K562 (cell line): ENCODE results near the gene ASB6. TPM values are rescaled to one million over a fixed set of nuclear protein-coding genes. Genes with fewer than 3 reads are reported as not detected.

Experiments
- E2F4 ChIP-seq: sonication (generic); formaldehyde crosslinking; IDR thresholded peaks from 2 replicates; pipeline ENCODE4 v1.8.0; 2022; ENCODE audit warnings: mild to moderate bottlenecking, low read depth, missing genetic modification reagents
- EZH2 ChIP-seq: IDR thresholded peaks from 2 replicates; pipeline ENCODE4 v1.6.1; 2012; ENCODE audit warnings: low read depth, mild to moderate bottlenecking, inconsistent platforms, low read length, borderline replicate concordance
- HDAC2 ChIP-seq: fragments of 450-650 bp; IDR thresholded peaks from 2 replicates; pipeline ENCODE4 v1.6.1; 2016; ENCODE audit warnings: mild to moderate bottlenecking
- KDM2B ChIP-seq: fragments of 250-450 bp; sonication (Bioruptor Pico); IDR thresholded peaks from 2 replicates; pipeline ENCODE4 v1.8.0; 2021; ENCODE audit warnings: mild to moderate bottlenecking, moderate library complexity
- POLR2G ChIP-seq: fragments of 200-400 bp; formaldehyde crosslinking; IDR thresholded peaks from 2 replicates; pipeline ENCODE4 v1.6.1; 2017; ENCODE audit warnings: low read depth, mild to moderate bottlenecking, antibody characterized with exemption, low read length, moderate library complexity
- POLR3A ChIP-seq: IDR thresholded peaks from 2 replicates; pipeline ENCODE4 v1.6.1; 2011; ENCODE audit warnings: borderline replicate concordance, mild to moderate bottlenecking, moderate library complexity; ENCODE audit not compliant: insufficient read length, insufficient read depth; ENCODE audit errors: extremely low read depth
- SMARCB1 ChIP-seq: IDR thresholded peaks from 2 replicates; pipeline ENCODE4 v1.6.1; 2011; ENCODE audit warnings: improper control_type of control experiment, low read depth; ENCODE audit not compliant: insufficient read length
- SMARCE1 ChIP-seq: fragments of 450-650 bp; IDR thresholded peaks from 2 replicates; pipeline ENCODE4 v1.7.1; 2016; ENCODE audit warnings: mild to moderate bottlenecking
- VEZF1 ChIP-seq: fragments of 200-800 bp; sonication (Bioruptor generic); IDR thresholded peaks from 2 replicates; pipeline ENCODE4 v1.6.1; 2017; ENCODE audit warnings: missing genetic modification characterization, missing compliant biosample characterization
- WHSC1 ChIP-seq: IDR thresholded peaks from one replicate; pipeline ENCODE4 v1.6.1; 2012; ENCODE audit warnings: low read length, control low read depth, inconsistent platforms
- ZFP36 ChIP-seq: fragments of 150-350 bp; IDR thresholded peaks from 2 replicates; pipeline ENCODE4 v1.6.1; 2018; ENCODE audit warnings: low read length, low read depth; ENCODE audit not compliant: partially characterized antibody
- ZNF507 ChIP-seq: conservative IDR thresholded peaks from 2 replicates; pipeline ENCODE4 v1.6.1; 2017; ENCODE audit warnings: missing genetic modification characterization, missing compliant biosample characterization
- ZNF76 ChIP-seq: fragments of 250-450 bp; sonication (Bioruptor Pico); IDR thresholded peaks from 2 replicates; pipeline ENCODE4 v1.4.0; 2020; ENCODE audit warnings: mild to moderate bottlenecking, moderate library complexity, borderline replicate concordance
- ZNF79 ChIP-seq: fragments of 250-450 bp; sonication (Bioruptor Pico); IDR thresholded peaks from 2 replicates; pipeline ENCODE4 v1.4.0; 2020; ENCODE audit warnings: low read depth, mild to moderate bottlenecking, moderate library complexity
- polyA plus RNA-seq, 8 experiments: library from polyadenylated mRNA; depleted of rRNA in 4 of 8; stranded (reverse) in 5 of 8; unstranded in 3 of 8; fragments of >200 nt; fragmentation: Nextera tagmentation in 2 of 8; fragmentation: Illumina TruSeq in 1 of 8; extraction: Ambion mirVana in 2 of 8; extraction: Trizol in 1 of 8; gene quantifications; 2 replicates each; pipeline versions ENCODE4 v1.2.1 to v1.2.3, GENCODE V29; 2011 to 2014; ENCODE audit warnings: inconsistent platforms in 1 of 8, missing spikeins in 1 of 8
- total RNA-seq, 7 experiments: library from RNA; depleted of rRNA in 6 of 7; stranded (reverse); fragments of >200 nt in 6 of 7; fragmentation: Illumina TruSeq in 2 of 7; extraction: Trizol in 2 of 7; gene quantifications; 2 replicates each; pipeline versions ENCODE4 v1.2.1 to v1.2.3, GENCODE V29; 2011 to 2021; ENCODE audit warnings: low replicate concordance in 1 of 7
- TF ChIP-seq, protein P1 (sequence below): fragments of 200-800 bp; sonication (Bioruptor generic); IDR thresholded peaks from 2 replicates; pipeline ENCODE4 v1.6.1; 2016; ENCODE audit warnings: missing genetic modification characterization, missing compliant biosample characterization
- TF ChIP-seq, protein P2 (sequence below): fragments of 450-650 bp; formaldehyde crosslinking; IDR thresholded peaks from 2 replicates; pipeline ENCODE4 v1.4.0; 2020; ENCODE audit warnings: mild to moderate bottlenecking, moderate library complexity
- TF ChIP-seq, protein P3 (sequence below), 2 experiments: fragments of 450-650 bp; IDR thresholded peaks; 2 replicates each; pipeline ENCODE4 v1.6.1; 2016

ASB6 gene
- total and polyA plus RNA-seq, 9 of the 15 experiments (the other 6 are each of a cell fraction or from before 2014, with no cell fraction given): 0.92 to 17.8 (median 11.3) TPM

- TF ChIP-seq E2F4 (CRISPR knock-in tag) (no peak), ZFP36 (no peak), ZNF76 (CRISPR knock-in tag) (peak; percentile 65; the same call in 1 of the 2 replicates), HDAC2 (peak; percentile 85), EZH2 (no peak), WHSC1 (no peak), VEZF1 (CRISPR knock-in tag) (peak; percentile 64), ZNF79 (CRISPR knock-in tag) (no peak), POLR3A (no peak), SMARCB1 (no peak), SMARCE1 (no peak), ZNF507 (no peak), POLR2G (peak; percentile 99), KDM2B (CRISPR knock-in tag) (peak; percentile 40; the same call in 1 of the 2 replicates)
- TF ChIP-seq, protein P1, sequence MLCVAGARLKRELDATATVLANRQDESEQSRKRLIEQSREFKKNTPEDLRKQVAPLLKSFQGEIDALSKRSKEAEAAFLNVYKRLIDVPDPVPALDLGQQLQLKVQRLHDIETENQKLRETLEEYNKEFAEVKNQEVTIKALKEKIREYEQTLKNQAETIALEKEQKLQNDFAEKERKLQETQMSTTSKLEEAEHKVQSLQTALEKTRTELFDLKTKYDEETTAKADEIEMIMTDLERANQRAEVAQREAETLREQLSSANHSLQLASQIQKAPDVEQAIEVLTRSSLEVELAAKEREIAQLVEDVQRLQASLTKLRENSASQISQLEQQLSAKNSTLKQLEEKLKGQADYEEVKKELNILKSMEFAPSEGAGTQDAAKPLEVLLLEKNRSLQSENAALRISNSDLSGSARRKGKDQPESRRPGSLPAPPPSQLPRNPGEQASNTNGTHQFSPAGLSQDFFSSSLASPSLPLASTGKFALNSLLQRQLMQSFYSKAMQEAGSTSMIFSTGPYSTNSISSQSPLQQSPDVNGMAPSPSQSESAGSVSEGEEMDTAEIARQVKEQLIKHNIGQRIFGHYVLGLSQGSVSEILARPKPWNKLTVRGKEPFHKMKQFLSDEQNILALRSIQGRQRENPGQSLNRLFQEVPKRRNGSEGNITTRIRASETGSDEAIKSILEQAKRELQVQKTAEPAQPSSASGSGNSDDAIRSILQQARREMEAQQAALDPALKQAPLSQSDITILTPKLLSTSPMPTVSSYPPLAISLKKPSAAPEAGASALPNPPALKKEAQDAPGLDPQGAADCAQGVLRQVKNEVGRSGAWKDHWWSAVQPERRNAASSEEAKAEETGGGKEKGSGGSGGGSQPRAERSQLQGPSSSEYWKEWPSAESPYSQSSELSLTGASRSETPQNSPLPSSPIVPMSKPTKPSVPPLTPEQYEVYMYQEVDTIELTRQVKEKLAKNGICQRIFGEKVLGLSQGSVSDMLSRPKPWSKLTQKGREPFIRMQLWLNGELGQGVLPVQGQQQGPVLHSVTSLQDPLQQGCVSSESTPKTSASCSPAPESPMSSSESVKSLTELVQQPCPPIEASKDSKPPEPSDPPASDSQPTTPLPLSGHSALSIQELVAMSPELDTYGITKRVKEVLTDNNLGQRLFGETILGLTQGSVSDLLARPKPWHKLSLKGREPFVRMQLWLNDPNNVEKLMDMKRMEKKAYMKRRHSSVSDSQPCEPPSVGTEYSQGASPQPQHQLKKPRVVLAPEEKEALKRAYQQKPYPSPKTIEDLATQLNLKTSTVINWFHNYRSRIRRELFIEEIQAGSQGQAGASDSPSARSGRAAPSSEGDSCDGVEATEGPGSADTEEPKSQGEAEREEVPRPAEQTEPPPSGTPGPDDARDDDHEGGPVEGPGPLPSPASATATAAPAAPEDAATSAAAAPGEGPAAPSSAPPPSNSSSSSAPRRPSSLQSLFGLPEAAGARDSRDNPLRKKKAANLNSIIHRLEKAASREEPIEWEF (CRISPR knock-in tag): no peak
- TF ChIP-seq, protein P2, sequence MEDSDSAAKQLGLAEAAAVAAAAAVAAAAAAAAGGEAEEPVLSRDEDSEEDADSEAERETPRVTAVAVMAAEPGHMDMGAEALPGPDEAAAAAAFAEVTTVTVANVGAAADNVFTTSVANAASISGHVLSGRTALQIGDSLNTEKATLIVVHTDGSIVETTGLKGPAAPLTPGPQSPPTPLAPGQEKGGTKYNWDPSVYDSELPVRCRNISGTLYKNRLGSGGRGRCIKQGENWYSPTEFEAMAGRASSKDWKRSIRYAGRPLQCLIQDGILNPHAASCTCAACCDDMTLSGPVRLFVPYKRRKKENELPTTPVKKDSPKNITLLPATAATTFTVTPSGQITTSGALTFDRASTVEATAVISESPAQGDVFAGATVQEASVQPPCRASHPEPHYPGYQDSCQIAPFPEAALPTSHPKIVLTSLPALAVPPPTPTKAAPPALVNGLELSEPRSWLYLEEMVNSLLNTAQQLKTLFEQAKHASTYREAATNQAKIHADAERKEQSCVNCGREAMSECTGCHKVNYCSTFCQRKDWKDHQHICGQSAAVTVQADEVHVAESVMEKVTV (CRISPR knock-in tag): no peak
- TF ChIP-seq, protein P3, sequence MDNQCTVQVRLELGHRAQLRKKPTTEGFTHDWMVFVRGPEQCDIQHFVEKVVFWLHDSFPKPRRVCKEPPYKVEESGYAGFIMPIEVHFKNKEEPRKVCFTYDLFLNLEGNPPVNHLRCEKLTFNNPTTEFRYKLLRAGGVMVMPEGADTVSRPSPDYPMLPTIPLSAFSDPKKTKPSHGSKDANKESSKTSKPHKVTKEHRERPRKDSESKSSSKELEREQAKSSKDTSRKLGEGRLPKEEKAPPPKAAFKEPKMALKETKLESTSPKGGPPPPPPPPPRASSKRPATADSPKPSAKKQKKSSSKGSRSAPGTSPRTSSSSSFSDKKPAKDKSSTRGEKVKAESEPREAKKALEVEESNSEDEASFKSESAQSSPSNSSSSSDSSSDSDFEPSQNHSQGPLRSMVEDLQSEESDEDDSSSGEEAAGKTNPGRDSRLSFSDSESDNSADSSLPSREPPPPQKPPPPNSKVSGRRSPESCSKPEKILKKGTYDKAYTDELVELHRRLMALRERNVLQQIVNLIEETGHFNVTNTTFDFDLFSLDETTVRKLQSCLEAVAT (IDR thresholded peaks at IDR 0.05): peak in 1 of 2 experiments; percentile 65; a peak in 1 of 4 replicates
Observed at GRCh38 chr9:129626079-129626624, 15.8 kb downstream of the ASB6 start, which contains the start of gene NTMT1 (continued).
